SK-N-SH (cell line): Measurements from ENCODE around the gene CLCN3. TPM values are rescaled to one million over a fixed set of nuclear protein-coding genes. Genes with fewer than 3 reads are reported as not detected.
"Not testable (repeated sequence)": the region's sequence is repeated elsewhere in the genome, so short reads cannot be mapped to it uniquely, and the experiment has no call there.

Experiments
- CTCF ChIA-PET: fragments of 300-600, 350-600 bp; formaldehyde crosslinking; extraction: SDS; loops from one replicate; lab custom pipeline; 2021; lab: Yijun Ruan, JAX
- POLR2A ChIA-PET: fragments of 350-600 bp; sonication (Branson Sonifier 250); formaldehyde crosslinking; extraction: SDS; loops from one replicate; lab custom pipeline; 2020; ENCODE audit warnings: antibody characterized with exemption, inconsistent platforms; lab: Yijun Ruan, JAX
- DNase-seq: peaks from one replicate; pipeline ENCODE4 v3.0.0; 2012
- H2AFZ ChIP-seq: fragments of 200-600 bp; sonication (generic); 2 replicates; pipeline ENCODE4 v1.8.1; 2016; ENCODE audit warnings: antibody characterized with exemption, mild to moderate bottlenecking, low read depth
- H3F3A ChIP-seq: fragments of 200-600 bp; sonication (generic); replicated peaks from 2 replicates; pipeline ENCODE3; 2016; ENCODE audit warnings: antibody characterized with exemption, mild to moderate bottlenecking; ENCODE audit not compliant: insufficient read depth
- H3K27ac ChIP-seq, 2 experiments: fragments of 200-500 bp in 1 of 2; fragments of 200-600 bp in 1 of 2; sonication (Bioruptor generic) in 1 of 2; sonication (generic), shearing (Covaris generic) in 1 of 2; 2 replicates each; pipeline versions ENCODE4 v1.5.1 to v1.6.1; 2014 to 2016; ENCODE audit warnings: low read depth in 2 of 2, inconsistent platforms in 1 of 2, low read length in 1 of 2, mild to moderate bottlenecking in 1 of 2, mixed read lengths in 1 of 2
- H3K27me3 ChIP-seq: fragments of 200-600 bp; sonication (generic), shearing (Covaris generic); 2 replicates; pipeline ENCODE4 v1.6.1; 2016; ENCODE audit warnings: mixed run types; ENCODE audit not compliant: insufficient read depth
- H3K36me3 ChIP-seq, 2 experiments: fragments of 200-500 bp in 1 of 2; fragments of 200-600 bp in 1 of 2; sonication (Bioruptor generic) in 1 of 2; sonication (generic) in 1 of 2; replicated peaks in 1 of 2; 2 replicates each; pipeline versions ENCODE3 to v1.5.1; 2014 to 2016; ENCODE audit warnings: low read length in 1 of 2, mild to moderate bottlenecking in 1 of 2; ENCODE audit not compliant: insufficient read depth in 2 of 2, control insufficient read depth in 1 of 2
- H3K4me1 ChIP-seq, 2 experiments: fragments of 200-500 bp in 1 of 2; fragments of 200-600 bp in 1 of 2; sonication (Bioruptor generic) in 1 of 2; sonication (generic), shearing (Covaris generic) in 1 of 2; 2 replicates each; pipeline versions ENCODE4 v1.5.1 to v1.6.1; 2014 to 2016; ENCODE audit warnings: low read depth in 1 of 2, low read length in 1 of 2, mixed run types in 1 of 2; ENCODE audit not compliant: insufficient read depth in 2 of 2, control insufficient read depth in 1 of 2
- H3K4me2 ChIP-seq: fragments of 200-600 bp; sonication (generic), shearing (Covaris generic); 2 replicates; pipeline ENCODE4 v1.6.1; 2017; ENCODE audit warnings: mixed run types
- H3K4me3 ChIP-seq, 2 experiments: fragments of 200-500 bp in 1 of 2; fragments of 200-600 bp in 1 of 2; sonication (Bioruptor generic) in 1 of 2; sonication (generic), shearing (Covaris generic) in 1 of 2; 2 replicates each; pipeline versions ENCODE4 v1.5.1 to v1.8.1; 2014 to 2016; ENCODE audit warnings: low read depth in 2 of 2, inconsistent platforms in 1 of 2, low read length in 1 of 2, mild to moderate bottlenecking in 1 of 2, mixed read lengths in 1 of 2, moderate library complexity in 1 of 2
- H3K79me2 ChIP-seq: fragments of 200-600 bp; sonication (generic); 2 replicates; pipeline ENCODE4 v1.8.1; 2017; ENCODE audit warnings: mild to moderate bottlenecking; ENCODE audit not compliant: insufficient read depth
- H3K9ac ChIP-seq: fragments of 200-600 bp; sonication (generic); 2 replicates; pipeline ENCODE4 v1.6.1; 2017; ENCODE audit warnings: mixed run types
- H3K9me2 ChIP-seq: fragments of 200-600 bp; sonication (generic); 2 replicates; pipeline ENCODE4 v1.6.1; 2017; ENCODE audit warnings: mixed run types
- H3K9me3 ChIP-seq: fragments of 200-600 bp; sonication (generic); 2 replicates; pipeline ENCODE4 v1.6.1; 2017; ENCODE audit warnings: mixed run types, mild to moderate bottlenecking, moderate library complexity
- H4K20me1 ChIP-seq: fragments of 200-600 bp; sonication (generic); 2 replicates; pipeline ENCODE4 v1.6.1; 2017; ENCODE audit warnings: mild to moderate bottlenecking, mixed run types; ENCODE audit not compliant: insufficient read depth
- CHD2 ChIP-seq: fragments of 150-350 bp; IDR thresholded peaks from 2 replicates; pipeline ENCODE4 v1.6.1; 2018; ENCODE audit warnings: low read length; ENCODE audit not compliant: partially characterized antibody
- ELF1 ChIP-seq: IDR thresholded peaks from 2 replicates; pipeline ENCODE4 v1.4.0; 2012
- EZH2phosphoT487 ChIP-seq: fragments of 200-600 bp; sonication (generic); IDR thresholded peaks from 2 replicates; pipeline ENCODE4 v1.6.1; 2017; ENCODE audit warnings: low read depth, mixed run types, mild to moderate bottlenecking, antibody characterized with exemption, moderate library complexity, borderline replicate concordance
- FOSL2 ChIP-seq: IDR thresholded peaks from 2 replicates; pipeline ENCODE4 v1.4.0; 2012; ENCODE audit warnings: low read depth, mild to moderate bottlenecking, moderate library complexity, borderline replicate concordance
- MEF2A ChIP-seq: IDR thresholded peaks from 2 replicates; pipeline ENCODE4 v1.4.0; 2012; ENCODE audit warnings: low read depth, borderline replicate concordance
- MXI1 ChIP-seq: IDR thresholded peaks from 2 replicates; pipeline ENCODE4 v1.6.1; 2012; ENCODE audit warnings: mild to moderate bottlenecking, low read depth, low read length, improper control_type of control experiment
- NRF1 ChIP-seq: IDR thresholded peaks from 2 replicates; pipeline ENCODE4 v1.6.1; 2012; ENCODE audit warnings: low read depth, mild to moderate bottlenecking, low read length
- POLR2AphosphoS5 ChIP-seq: IDR thresholded peaks from 2 replicates; pipeline ENCODE4 v1.6.1; 2012; ENCODE audit warnings: low read depth, low read length
- RCOR1 ChIP-seq: fragments of 150-350 bp; IDR thresholded peaks from 2 replicates; pipeline ENCODE4 v1.6.1; 2017; ENCODE audit warnings: antibody characterized with exemption, low read length
- SIN3A ChIP-seq: IDR thresholded peaks from 2 replicates; pipeline ENCODE4 v1.6.1; 2012; ENCODE audit warnings: low read depth, mild to moderate bottlenecking, low read length, moderate library complexity, borderline replicate concordance
- TCF12 ChIP-seq: IDR thresholded peaks from 2 replicates; pipeline ENCODE4 v1.4.0; 2012
- USF2 ChIP-seq: fragments of 150-350 bp; IDR thresholded peaks from 2 replicates; pipeline ENCODE4 v1.6.1; 2017; ENCODE audit warnings: antibody characterized with exemption, low read length, low read depth, borderline replicate concordance
- ZBTB33 ChIP-seq: IDR thresholded peaks from 2 replicates; pipeline ENCODE4 v1.4.0; 2012; ENCODE audit warnings: low read depth, borderline replicate concordance
- WGBS: methylation state at CpG from one replicate; pipeline ENCODE4 v1.1.6; 2017; ENCODE audit warnings: low lambda C conversion rate; 5-methylcytosine and 5-hydroxymethylcytosine counted together
- polyA plus RNA-seq, 3 experiments: library from polyadenylated mRNA; depleted of rRNA; stranded (reverse); fragments of >200 nt; gene quantifications; 2 replicates each; pipeline ENCODE4 v1.2.3, GENCODE V29; 2012
- TF ChIP-seq, protein P1 (sequence below): IDR thresholded peaks from 2 replicates; pipeline ENCODE4 v1.4.0; 2012; ENCODE audit warnings: low read depth, borderline replicate concordance

Gene CLCN3
- polyA plus RNA-seq, 1 of the 3 experiments (the other 2 are of a cell fraction): 11.8 TPM

DNA sequence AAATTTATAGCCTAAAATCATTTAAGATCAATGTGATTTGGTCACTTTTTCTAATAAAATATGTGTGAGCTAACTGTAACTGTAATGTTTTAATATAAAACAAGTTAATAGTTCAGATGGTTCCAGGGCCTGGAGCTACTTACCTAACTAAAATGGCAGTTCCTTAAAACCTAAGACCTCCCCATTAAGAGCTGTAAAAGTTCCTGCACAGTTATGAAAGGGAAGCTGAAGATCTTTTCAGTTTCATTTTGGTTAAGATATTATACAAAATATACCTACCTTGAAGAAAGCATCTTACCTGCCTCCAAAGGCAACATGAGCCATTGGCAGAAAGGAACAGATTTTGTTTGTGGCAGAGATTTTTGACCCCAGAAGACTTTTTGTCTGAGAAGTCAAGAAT, 107.2 kb downstream of the CLCN3 start (continued):
- TF ChIP-seq ZBTB33: no peak
- TF ChIP-seq, protein P1, sequence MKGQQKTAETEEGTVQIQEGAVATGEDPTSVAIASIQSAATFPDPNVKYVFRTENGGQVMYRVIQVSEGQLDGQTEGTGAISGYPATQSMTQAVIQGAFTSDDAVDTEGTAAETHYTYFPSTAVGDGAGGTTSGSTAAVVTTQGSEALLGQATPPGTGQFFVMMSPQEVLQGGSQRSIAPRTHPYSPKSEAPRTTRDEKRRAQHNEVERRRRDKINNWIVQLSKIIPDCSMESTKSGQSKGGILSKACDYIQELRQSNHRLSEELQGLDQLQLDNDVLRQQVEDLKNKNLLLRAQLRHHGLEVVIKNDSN: no peak

DNA sequence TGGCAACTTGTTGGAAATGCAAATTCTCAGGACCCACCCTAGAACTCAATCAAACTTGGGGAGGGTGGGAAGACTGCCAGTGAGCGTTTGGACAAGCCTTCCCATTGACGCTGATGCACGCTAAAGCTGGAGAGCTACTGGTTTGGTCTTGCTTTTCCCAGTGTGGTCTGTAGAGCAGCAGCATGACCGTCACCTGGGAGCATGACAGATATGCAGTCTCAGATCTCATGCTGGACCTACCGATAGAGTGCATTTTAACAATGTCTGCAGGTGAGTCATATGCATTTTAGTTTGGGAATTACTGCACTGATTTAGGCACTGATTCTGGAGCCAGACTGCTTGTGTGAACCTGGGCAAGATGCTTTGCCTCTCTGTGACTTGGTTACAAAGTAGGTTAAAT, 110.2 kb downstream of the CLCN3 start:
- H3F3A ChIP-seq: no peaks in the 10 kb centered on the region
- H3K4me1 ChIP-seq: peaks cover 0 to 4% of the 10 kb centered on the region in 2 experiments; a peak in 2 of 4 replicates
- no peak overlapping the region for H2AFZ ChIP-seq
- no peaks in the 10 kb centered on the region for H3K27me3 ChIP-seq
- WGBS: 100% methylated on average over 4 of the region's 5 CpGs
- ChIA-PET POLR2A (no interaction called here), CTCF (no interaction called here)
- TF ChIP-seq EZH2phosphoT487: no peak
- TF ChIP-seq POLR2AphosphoS5: no peak
- no peak for TF ChIP-seq ELF1
- no peak for TF ChIP-seq TCF12
- no peak for TF ChIP-seq MXI1
- TF ChIP-seq RCOR1: no peak
- TF ChIP-seq CHD2: no peak
- TF ChIP-seq ZBTB33: no peak
- TF ChIP-seq, protein P1: no peak
- no peak for TF ChIP-seq USF2
- no peak for TF ChIP-seq SIN3A
- no peak for TF ChIP-seq FOSL2
- no peak for TF ChIP-seq MEF2A
- TF ChIP-seq NRF1: no peak
- H3K9me3 ChIP-seq: no peaks in the 10 kb centered on the region
- H3K4me2 ChIP-seq: no peak overlapping the region
- H3K27ac ChIP-seq: no peak overlapping the region
- DNase-seq: no peak
- no peak overlapping the region for H3K9ac ChIP-seq
- no peaks in the 10 kb centered on the region for H3K9me2 ChIP-seq
- no peaks in the 10 kb centered on the region for H4K20me1 ChIP-seq
- H3K4me3 ChIP-seq: no peak overlapping the region
- H3K79me2 ChIP-seq: no peaks in the 10 kb centered on the region
- H3K36me3 ChIP-seq: peaks cover 51 to 53% of the 10 kb centered on the region in 2 experiments

DNA sequence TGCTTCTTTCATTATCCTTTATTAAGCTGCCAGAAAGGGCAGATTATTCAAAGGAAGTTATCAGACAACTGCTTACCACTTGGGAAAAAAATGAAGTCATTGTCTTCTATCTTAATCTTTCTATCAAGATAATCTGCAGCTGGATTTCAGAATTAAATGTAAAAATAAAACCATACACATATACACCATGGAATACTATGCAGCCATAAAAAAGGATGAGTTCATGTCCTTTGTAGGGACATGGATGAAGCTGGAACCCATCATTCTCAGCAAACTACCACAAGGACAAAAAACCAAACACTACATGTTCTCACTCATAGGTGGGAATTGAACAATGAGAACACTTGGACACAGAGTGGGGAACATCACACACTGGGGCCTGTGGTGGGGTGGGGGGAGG, 118.2 kb downstream of the CLCN3 start:
- POLR2A ChIA-PET, H3K4me3 ChIP-seq, H3K9me3 ChIP-seq, H2AFZ ChIP-seq, DNase-seq, H3K9me2 ChIP-seq, H4K20me1 ChIP-seq, H3K27ac ChIP-seq, H3K79me2 ChIP-seq, H3F3A ChIP-seq, H3K4me2 ChIP-seq, H3K9ac ChIP-seq, H3K4me1 ChIP-seq, H3K27me3 ChIP-seq: not testable (repeated sequence)
- CTCF ChIA-PET: interaction anchor here (1.1 kb wide), 1 partner anchor 144 kb away, joined by 3 read pairs; no protein-coding TSS in a partner anchor
- H3K36me3 ChIP-seq: peaks cover 43 to 54% of the 10 kb centered on the region in 2 experiments
